ENCODE measurements around the gene CTXND1.

Gene CTXND1

DNA sequence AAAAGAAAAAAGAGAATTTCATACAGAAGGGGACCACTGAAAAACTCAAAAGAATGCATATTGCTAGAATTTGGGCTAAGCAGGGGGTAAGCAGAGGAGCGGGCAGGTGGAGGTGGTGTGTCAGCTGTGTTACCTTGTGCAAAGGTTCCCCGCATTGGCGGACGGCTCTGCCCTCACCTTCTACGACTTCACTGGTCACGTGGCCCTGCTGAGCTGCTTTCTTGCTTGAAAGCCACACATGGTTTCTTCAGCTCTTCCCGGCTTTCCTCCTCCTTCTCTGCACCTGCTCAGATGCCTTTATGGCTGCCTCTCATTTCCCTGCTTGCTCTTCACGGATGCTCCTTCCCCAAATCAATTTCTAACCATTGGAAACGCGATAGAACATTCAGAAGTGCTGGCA lies 68.7 kb downstream of the CTXND1 start:
- DNase-seq (ENCODE audit: low read depth in 2 of 2, low spot score in 1 of 2), result no peak

- DNase-seq (ENCODE audit: low read depth in 2 of 2, low spot score in 1 of 2), result no peak
These were observed 69.3 kb downstream of the CTXND1 start for GRCh38 chr15:80182611-80183261.

DNA sequence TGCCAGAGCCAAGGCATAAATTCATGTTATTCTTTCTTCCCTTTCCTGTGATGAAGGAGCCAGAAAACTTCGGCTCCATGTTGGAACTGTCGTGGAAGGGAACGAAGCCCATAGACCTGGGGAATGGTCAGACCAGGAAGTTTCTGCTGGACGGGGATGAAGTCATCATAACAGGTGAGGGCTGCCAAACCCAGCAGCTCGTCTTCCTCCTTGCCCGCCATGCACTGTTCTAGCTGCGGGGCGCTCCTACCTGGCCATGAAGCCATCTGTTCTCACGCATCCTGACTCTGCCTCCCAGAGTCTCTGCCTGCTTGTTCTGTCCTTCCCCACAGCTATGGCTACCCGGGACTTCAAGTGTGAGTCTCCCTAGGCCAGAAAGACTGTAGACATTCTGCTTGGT lies 71.0 kb downstream of the CTXND1 start:
- no peak for DNase-seq (ENCODE audit: low read depth in 2 of 2, low spot score in 1 of 2)

- DNase-seq (ENCODE audit: low read depth in 2 of 2, low spot score in 1 of 2), result no peak
These were observed 71.5 kb downstream of the CTXND1 start for GRCh38 chr15:80180468-80180867.

GRCh38 chr15:80179935-80180334 lies 72.1 kb downstream of the CTXND1 start:
- DNase-seq (ENCODE audit: low read depth in 2 of 2, low spot score in 1 of 2), result no peak

GRCh38 chr15:80179025-80179759 lies 72.8 kb downstream of the CTXND1 start:
- no peak for DNase-seq (ENCODE audit: low read depth in 2 of 2, low spot score in 1 of 2)

GRCh38 chr15:80177156-80177555 lies 74.9 kb downstream of the CTXND1 start:
- no peak for DNase-seq (ENCODE audit: low read depth in 2 of 2, low spot score in 1 of 2)

GRCh38 chr15:80176443-80176842 lies 75.6 kb downstream of the CTXND1 start:
- no peak for DNase-seq (ENCODE audit: low read depth in 2 of 2, low spot score in 1 of 2)

- DNase-seq (ENCODE audit: low read depth in 2 of 2, low spot score in 1 of 2), result no peak
These were observed 76.6 kb downstream of the CTXND1 start for GRCh38 chr15:80175436-80175835.

GRCh38 chr15:80174017-80174746 lies 77.8 kb downstream of the CTXND1 start:
- no peak for DNase-seq (ENCODE audit: low read depth in 2 of 2, low spot score in 1 of 2)

DNA sequence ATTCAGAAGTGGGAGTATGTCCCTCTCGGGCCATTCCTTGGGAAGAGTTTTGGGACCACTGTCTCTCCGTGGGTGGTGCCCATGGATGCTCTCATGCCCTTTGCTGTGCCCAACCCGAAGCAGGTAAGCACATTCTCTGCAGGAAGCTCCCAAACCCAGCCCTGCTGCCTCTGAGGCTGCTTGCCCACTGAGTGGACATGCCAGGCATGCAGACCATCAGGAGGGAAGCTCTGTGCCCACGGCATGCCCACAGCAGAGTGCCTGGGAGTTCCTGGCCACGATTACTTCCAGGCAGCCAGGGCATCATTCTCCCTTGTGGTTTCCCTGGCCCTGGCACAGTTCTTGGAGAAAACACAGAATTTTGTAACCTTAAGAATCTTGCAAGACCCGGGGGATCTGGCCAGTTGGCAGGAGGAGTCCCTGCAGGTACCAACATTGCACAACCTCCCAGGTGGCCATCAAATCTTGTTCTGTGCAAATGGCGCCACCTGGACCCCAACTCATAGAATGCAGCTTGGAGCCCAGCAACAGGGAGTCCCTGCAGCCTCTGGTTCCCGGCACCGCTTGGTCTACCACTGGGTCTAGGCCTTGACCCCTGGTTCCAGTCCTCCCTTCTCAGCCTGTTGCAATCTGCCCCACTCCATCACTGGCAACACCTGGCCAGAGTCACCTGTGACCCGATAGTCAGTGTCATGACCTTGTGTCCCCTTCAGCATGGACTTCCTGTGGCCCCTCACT lies 78.8 kb downstream of the CTXND1 start:
- DNase-seq (ENCODE audit: low read depth in 2 of 2, low spot score in 1 of 2), result peak; percentile 27 to 31

- DNase-seq (ENCODE audit: low read depth in 2 of 2, low spot score in 1 of 2), result no peak
These were observed 79.6 kb downstream of the CTXND1 start for GRCh38 chr15:80172401-80172800.

DNA sequence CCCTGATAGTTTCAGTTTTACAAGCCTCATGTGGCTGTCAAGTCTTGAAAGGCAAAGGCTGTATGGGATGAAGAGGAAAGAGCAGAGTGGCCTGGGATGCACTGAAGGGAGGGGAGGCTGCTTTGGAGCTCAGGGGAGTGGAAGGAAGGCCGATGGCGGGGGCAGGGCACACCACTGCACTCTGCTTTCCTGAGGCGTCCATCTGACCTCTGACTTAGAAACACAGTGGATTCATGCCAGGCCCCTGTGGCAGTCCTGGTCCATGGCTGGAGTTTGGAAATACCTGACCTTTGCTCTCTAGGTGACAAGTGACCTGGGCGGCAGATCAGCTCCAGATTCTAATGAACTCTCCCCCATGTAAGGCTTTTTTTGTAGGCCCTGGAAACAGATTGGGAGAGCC lies 80.2 kb downstream of the CTXND1 start:
- DNase-seq (ENCODE audit: low read depth in 2 of 2, low spot score in 1 of 2), result no peak

DNA sequence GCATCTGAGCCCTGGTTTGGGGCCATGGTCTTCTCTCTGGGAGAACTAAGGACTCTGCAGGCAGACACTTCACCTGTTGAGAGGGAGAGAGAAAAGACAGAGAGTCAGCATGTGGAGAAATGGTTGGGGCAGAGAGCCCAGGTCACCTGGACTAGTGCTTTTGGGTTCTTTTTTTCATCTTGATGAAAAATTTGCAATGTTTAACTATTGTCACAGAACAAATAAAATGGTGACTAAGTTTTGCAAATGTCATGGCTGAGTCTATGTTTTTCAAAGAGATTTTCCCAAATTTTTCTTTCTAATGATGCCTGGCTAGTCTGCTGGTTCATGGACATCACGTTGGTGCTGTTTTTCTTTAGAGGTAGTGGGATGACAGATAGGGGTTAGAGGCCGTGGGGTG lies 81.4 kb downstream of the CTXND1 start:
- no peak for DNase-seq (ENCODE audit: low read depth in 2 of 2, low spot score in 1 of 2)

GRCh38 chr15:80169768-80170357 lies 82.2 kb downstream of the CTXND1 start:
- no peak for DNase-seq (ENCODE audit: low read depth in 2 of 2, low spot score in 1 of 2)

DNA sequence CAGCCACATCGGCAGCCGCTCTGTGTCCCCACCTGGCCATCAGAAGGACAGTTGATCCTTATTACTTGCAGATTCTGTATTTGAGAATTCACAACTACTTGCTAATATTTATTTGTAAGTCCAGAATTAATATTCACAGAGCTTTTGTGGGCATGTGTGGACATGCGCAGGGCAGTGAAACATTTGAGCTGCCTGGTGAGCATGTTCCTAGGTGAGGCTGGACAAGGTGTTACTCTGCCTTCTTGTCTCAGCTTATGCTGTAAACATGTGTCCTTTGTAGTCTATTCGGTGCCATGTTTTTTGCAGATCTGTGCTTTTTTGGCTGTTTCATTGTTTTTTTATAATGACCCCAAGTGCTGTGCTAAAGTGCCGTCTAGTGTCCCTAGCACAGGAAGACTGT lies 83.6 kb downstream of the CTXND1 start:
- DNase-seq (ENCODE audit: low read depth in 2 of 2, low spot score in 1 of 2), result no peak

DNA sequence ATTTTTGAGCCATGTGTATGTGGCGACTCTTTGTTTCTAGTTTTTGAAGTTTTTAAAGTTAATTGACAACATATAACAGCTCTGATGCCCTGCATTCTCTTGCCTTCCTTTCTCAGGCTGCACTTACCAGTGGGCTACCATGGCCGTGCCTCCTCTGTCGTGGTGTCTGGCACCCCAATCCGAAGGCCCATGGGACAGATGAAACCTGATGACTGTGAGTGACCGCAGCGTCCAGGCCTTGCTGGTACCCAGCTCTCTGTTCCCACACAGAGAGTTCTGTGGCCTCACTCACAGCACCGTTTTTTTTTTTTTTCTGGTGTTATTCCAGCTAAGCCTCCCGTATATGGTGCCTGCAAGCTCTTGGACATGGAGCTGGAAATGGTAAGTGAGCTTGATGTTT lies 84.1 kb downstream of the CTXND1 start:
- DNase-seq (ENCODE audit: low read depth in 2 of 2, low spot score in 1 of 2), result no peak

DNA sequence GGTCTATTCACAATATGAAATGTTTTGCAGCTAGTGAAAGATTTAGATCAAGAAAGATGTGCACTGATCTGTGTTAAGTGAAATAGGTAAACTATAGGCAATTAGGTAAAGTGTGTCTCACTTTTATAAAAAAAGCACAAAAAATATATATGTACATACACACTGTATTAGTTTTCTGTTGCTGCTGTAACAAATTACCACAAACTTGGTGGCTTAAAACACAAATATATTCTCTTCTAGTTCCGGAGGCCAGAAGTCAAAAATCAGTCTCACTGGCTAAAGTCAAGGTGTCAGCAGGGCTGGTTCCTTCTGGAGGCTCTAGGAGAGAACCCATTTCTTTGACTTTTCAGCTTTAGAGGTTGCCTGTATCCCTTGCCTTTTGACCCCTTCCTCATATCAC lies 88.1 kb downstream of the CTXND1 start:
- DNase-seq (ENCODE audit: low read depth in 2 of 2, low spot score in 1 of 2), result no peak

DNA sequence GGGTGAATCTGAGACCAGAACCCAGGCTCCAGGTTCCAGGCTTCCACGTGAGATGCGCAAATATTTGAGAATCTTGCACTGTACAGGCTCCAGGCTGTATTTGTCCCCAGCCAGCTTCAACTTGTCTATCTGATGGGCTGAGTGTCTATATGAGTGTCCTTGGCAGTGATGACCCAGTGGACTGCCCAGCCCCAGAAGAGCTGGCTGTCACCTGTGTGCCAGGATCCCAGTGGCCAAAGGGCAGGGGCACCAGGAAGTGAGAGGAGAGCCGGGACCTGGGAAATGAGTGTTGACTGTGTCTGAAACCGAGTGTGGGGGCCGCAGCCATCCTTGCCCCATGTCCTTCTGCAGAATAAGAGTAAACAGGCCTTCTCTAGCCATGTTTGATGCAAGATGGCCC lies 88.8 kb downstream of the CTXND1 start:
- no peak for DNase-seq (ENCODE audit: low read depth in 2 of 2, low spot score in 1 of 2)

DNA sequence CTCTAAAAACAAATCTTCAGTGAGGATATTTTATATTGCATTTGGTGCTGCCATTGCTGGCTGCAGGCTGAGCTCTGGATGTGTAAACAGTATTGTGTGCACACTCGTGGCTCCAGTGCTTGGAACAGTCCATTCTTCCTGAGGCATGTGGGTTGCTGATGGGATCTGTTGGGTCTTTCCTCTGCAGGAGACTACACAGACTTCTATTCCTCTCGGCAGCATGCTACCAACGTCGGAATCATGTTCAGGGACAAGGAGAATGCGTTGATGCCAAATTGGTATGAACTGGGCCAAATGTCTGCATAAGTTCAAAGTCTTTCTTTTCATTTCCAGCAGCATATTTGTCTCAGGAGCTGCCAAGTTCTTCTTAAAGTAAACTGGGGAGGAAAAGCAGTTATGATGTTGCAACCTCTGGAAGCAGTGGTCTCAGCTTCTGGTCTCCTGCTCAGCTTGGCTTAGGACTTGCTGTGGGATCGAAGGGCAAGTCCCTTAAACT lies 89.9 kb downstream of the CTXND1 start:
- DNase-seq (ENCODE audit: low read depth in 2 of 2, low spot score in 1 of 2), result no peak

DNA sequence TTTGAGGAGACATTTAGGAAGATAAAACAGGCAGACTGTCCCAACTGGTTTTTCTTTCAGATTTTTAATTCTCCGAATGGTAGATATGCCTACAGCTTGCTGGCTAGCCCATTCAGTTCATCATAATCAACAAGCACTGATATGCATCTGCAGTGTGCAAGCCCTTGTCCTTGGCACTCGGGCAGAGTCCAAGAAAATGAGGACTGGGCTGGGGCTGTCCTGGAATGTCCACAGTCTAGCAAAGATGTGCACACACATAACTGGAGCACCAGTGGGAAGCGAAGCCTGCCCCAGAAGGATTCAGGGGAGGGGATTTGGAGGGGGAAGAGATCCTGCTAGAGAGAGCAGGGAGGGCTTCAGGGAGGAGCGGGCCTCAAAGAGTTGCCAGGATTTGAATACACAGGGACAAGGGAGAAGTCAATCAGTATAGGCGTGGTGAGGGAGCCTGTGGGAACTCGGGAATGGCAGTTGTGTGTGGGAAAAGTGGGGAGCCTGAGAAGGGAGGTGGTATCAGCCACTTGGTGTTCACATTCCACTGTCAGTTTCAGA lies 90.5 kb downstream of the CTXND1 start:
- no peak for DNase-seq (ENCODE audit: low read depth in 2 of 2, low spot score in 1 of 2)

Measured in stimulated activated CD8-positive, alpha-beta memory T cell treated with anti-CD3 and anti-CD28 coated beads, Interleukin-4, amount 100 ng/mL, for 4 hours (primary cell).